Islet precursor cell (in vitro differentiated cells): ENCODE results near the gene EML5.
"Not testable (repeated sequence)": the region's sequence is repeated elsewhere in the genome, so short reads cannot be mapped to it uniquely, and the experiment has no call there.

ENCODE experiments used
- DNase-seq: peaks from one replicate; pipeline ENCODE4 v3.0.0-alpha.2; 2018

Gene EML5

DNA sequence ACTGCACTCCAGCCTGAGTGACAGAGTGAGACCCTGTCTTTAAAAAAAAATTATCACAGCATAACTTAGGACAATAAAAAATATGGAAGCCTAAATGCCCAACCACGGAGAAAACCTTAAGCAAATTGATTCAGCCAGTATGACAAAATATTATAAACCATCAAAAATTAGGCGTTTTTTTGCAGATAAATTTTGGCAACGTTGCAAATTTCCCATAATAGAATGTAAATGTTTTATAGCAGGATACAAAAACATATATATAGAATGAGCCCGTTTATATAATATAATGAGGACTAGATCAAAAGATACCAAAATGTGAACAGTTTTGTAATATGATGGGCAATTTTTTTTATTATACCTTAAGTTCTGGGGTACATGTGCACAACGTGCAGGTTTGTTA is 6.8 kb upstream of the EML5 start:
- DNase-seq, result no peak

GRCh38 chr14:88798156-88798555 is 5.4 kb upstream of the EML5 start:
- DNase-seq, result no peak

- no peak for DNase-seq
Measured at GRCh38 chr14:88793259-88793625, 489 bp upstream of the EML5 start.

GRCh38 chr14:88791629-88792472 is 902 bp downstream of the EML5 start:
- DNase-seq, result peak; percentile 55

DNA sequence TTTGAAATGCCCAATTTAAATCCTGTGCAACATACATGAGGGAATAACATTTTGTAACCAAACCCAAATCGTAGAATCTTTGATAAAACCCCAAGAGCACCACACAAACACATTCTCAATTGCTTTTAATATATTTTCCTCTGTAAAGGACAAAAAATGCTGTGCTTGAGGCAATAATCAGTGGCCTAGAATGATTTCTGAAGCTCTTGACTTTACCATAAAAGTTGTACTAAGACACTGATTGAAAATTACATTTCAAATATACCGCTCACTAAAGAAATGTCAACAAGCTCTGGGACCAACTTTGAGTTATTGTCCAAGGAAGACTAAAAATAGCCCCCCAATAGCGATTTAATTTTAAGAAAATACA is 1.5 kb downstream of the EML5 start:
- DNase-seq, result no peak

GRCh38 chr14:88790501-88791251 is 2.1 kb downstream of the EML5 start:
- no peak for DNase-seq

DNA sequence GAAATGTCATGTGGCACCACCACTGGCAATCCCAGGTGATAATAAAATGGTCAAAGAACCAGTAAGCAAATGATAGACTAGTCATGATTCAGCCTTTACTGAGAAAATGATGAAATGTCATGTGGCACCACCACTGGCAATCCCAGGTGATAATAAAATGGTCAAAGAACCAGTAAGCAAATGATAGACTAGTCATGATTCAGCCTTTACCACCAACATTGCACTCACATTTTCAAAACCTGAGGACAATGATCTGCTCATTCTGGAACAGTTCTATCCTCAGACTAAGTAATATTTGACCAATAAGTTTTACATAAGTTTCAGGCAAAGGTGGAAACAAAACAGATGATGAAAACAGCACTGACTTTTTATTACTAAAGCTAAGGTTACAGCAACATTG is 3.2 kb downstream of the EML5 start:
- DNase-seq, result not testable (repeated sequence)

DNA sequence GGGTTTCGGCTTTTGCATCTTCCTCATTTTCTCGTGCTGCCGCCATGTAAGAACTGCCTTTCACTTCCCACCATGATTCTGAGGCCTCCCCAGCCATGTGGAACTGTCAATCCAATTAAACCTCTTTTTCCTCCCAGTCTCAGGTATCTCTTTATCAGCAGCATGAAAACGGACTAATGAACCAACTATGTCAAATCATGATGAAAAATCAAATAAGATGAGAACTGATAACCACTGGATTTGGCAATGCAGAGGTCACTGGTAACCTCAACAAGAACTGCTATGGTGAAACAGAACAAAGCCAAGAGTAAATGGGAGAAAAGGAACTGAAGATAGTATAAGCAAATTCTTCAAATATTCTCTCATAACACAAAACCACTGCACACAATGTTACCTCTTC is 6.0 kb downstream of the EML5 start:
- DNase-seq, result no peak

GRCh38 chr14:88785911-88786310 is 6.8 kb downstream of the EML5 start:
- DNase-seq, result no peak

- peak; percentile 52 for DNase-seq
Measured at GRCh38 chr14:88775532-88775931, 17.2 kb downstream of the EML5 start.

DNA sequence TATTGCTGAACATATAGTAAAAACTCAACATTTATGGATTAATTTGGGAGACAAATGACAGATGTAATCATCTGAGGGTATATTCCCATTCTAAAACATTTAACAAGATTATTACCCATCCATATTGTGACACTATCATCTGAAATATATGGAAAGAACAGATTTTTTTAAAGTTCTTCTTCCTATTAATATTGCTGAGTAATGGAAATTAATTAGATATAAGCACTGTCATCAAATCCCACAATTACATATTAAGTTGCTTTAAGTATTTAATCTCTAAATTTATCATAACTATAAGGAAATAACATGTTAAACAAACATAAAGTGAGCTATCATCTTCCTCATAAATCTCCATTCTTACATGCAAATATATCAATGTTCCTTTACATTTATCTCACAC is 22.0 kb downstream of the EML5 start:
- DNase-seq, result no peak

GRCh38 chr14:88765130-88765529 is 27.6 kb downstream of the EML5 start:
- DNase-seq, result no peak

DNA sequence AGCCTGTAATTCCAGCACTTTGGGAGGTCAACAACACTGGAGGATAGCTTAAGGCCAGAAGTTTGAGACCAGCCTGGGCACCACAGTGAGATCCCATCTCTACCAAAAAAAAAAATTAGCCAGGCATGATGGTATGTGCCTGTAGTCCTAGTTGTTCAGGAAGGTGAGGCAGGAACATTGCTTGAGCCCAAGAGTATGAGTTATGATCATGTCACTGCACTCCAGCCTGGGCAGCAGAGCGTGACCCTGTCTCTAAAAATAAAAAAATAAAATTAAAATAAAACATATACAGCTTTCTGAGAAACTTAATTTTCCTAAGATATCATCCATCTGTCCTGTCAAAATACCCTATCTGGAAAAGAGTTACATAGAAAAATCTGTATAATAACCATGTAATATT is 38.9 kb downstream of the EML5 start:
- no peak for DNase-seq

GRCh38 chr14:88750945-88751344 is 41.8 kb downstream of the EML5 start:
- DNase-seq, result no peak

DNA sequence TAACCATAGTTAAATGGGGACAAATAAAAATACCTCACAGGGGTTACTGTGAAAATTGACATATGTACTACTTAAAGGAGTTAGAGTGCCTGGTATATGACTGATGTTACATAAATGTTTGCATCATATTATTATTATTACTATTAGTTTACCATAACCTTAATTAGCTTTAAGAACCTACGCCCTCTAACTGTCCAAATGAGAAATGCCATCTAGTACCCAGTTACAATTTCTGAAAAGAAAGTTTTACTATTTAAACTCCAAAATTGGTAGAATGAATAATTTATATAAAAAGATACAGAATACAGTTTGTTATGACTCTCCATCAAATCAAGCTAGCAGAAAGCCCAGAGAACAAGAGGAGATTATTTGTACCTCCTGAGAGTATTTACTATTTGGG is 42.3 kb downstream of the EML5 start:
- no peak for DNase-seq

DNA sequence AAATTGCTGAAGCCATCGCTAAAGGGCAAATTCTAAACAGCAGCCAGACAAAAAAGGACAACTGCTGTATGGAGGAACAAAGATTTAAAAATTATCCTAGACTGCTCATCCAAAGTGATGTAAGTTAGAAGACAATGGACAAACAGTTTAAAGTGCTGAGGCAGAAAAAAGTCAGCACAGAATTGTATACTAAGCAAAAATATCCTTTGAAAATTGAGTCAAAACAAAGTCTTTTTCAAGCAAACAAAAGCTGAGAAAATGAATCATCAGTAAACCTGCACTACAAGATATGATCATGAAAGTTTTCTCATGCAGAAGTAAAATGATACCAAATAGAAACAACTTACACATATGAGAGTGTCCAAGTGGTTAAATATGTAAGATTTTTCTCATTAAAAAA is 43.6 kb downstream of the EML5 start:
- no peak for DNase-seq

- DNase-seq, result no peak
Measured at GRCh38 chr14:88748288-88748687, 44.5 kb downstream of the EML5 start.

DNA sequence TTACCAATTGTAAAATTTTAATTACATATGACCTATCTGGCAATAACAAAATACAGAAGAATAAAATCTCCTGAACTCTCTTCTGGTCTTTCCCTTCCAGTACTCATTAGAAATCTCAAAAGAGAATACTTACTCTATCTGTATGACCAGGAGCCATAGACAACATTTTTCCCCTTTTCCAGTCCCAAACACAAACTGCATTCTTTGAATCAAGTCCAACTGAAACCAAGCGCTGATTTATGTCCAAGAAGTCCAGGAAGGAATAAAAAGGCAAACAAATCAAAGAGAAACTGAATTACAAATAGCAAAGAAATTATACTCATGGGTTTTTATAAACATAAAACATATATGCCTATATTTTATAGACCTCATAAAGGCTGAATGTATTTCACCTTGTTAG is 46.7 kb downstream of the EML5 start:
- DNase-seq, result no peak

GRCh38 chr14:88737245-88737644 is 55.5 kb downstream of the EML5 start:
- DNase-seq, result no peak

GRCh38 chr14:88733121-88733520 is 59.6 kb downstream of the EML5 start:
- no peak for DNase-seq

GRCh38 chr14:88729159-88729558 is 63.6 kb downstream of the EML5 start:
- DNase-seq, result no peak

- no peak for DNase-seq
Measured at GRCh38 chr14:88727057-88727456, 65.7 kb downstream of the EML5 start.

- DNase-seq, result no peak
Measured at GRCh38 chr14:88710709-88711108, 82.0 kb downstream of the EML5 start.

GRCh38 chr14:88707088-88707487 is 85.7 kb downstream of the EML5 start:
- DNase-seq, result no peak

- no peak for DNase-seq
Measured at GRCh38 chr14:88706425-88706824, 86.3 kb downstream of the EML5 start.
